GM19328 (cell line): ENCODE results near the gene TOMM20L.
"Not testable (repeated sequence)": the region's sequence is repeated elsewhere in the genome, so short reads cannot be mapped to it uniquely, and the experiment has no call there.

Experiments
- ATAC-seq: cut with Tn5 transposase; IDR thresholded peaks from one replicate; pipeline ENCODE4 v1.9.1; 2021; ENCODE audit warnings: mild to moderate bottlenecking, moderate library complexity; ENCODE audit not compliant: unreplicated experiment

The TOMM20L gene

DNA sequence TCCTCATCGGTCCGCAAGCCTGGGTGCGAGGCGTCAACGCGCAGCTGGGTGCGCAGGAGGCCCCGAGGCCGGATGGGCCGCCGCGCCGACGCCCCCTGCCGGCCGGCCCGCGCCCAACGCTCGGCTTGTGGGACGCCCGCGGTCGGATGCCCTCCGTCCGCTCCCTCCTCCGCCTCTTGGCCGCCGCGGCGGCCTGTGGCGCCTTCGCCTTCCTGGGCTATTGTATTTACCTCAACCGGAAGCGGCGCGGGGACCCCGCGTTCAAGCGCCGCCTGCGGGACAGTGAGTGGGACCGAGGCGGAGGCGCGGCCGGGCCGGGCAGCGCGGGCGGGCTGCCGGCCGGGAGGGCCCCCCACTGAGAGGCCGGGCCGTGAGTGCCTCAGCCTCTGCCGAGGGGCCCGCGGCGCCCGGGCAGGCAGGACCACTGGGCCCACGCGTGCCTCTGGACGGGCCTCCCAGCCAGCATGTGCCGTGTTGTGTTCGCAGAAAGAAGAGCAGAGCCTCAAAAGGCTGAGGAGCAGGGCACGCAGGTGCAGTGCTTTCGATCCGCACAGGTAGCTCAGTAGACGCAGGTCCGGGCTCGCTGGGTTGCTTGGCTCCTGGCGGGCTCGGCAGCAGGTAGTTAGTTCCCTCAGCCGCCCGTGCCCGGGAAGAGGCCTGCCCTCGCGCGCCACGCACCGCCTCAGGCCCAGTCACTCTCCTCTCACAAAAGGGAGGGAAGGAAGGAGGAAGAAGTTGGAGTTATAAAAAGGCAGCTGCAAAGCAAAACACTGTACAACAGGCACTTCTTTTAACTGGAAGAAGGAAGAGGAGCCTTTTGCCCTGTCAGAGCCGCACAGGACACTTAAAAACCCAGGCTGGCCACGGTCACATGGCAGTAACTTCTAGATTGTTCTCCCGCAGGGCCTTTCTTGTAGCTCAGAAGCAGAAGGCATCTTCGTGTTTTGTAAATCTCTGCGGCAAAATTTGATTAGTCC is at the start of gene TOMM20L:
TOMM20L (plus strand) TSS at position 119 of the 977 bp plus-strand sequence; CDS start at position 147, 28 bp downstream.
- ATAC-seq: peak; percentile 93

DNA sequence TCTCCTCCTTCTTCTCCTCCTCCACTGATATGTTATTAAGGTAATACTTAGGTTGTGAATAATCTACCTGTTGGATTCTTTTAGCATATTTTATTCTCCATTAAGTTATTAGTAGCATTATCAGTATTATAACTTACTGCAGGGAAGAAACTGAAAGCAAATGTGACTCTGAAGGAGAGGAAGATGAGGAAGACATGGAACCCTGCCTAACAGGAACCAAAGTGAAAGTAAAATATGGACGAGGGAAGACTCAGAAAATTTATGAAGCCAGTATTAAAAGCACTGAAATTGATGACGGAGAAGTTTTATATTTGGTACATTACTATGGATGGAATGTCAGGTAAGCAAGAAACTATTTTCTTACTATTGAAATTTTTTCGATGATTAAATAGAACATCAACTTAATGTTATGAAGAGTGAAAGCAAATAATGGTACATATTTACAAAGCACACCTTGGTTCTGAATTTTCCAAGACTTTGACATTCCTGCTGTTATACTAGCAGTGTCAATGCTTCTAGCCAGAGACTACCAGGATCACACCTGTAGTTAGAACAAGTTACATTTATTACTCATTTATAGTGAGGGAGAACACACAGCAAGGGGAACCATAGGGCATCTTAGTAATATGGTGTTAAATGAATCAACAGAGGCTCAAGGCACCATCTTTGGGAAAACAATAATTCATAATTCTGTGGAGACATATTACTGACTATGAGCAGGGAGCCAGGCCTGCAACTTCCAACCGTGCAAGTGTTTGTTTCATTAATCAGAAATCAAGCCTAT is 42.0 kb upstream of the TOMM20L start:
- ATAC-seq: no peak

- ATAC-seq: no peak
Observed at GRCh38 chr14:58354808-58355207, 40.9 kb upstream of the TOMM20L start.

DNA sequence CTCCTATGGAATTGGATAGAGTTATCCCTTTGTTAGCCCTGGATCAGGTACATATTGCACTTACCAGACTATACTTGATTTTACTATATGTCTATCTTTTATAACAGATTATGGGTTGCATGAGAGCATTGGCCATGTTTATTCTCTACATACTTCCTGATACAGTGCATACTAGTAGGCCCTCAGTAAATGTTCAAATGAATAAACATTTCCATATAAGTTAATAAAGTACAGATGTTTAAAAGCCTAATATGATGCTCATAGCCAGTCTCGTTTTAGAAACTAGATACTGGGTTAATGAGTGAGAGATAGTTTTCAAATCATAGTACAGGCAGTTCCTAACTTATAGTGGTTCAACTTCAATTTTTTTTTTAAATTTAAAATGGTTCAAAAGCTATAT is 39.5 kb upstream of the TOMM20L start:
- ATAC-seq: no peak

DNA sequence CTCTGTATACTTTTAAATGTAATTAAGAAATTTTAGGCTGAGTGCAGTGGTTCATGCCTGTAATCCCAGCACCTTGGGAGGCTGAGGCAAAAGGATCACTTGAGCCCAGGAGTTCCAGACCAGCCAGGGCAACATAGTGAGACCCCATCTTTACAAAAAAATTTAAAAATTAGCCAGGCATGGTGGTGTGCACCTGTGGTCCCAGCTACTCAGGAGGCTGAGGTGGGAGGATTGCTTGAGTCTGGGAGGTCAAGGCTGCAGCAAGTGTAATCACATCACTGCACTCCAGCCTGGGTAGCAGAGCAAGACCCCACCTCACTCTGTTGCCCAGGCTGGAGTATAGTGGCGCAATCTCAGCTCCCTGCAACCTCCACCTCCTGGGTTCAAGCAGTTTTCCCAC is 33.5 kb upstream of the TOMM20L start:
- not testable (repeated sequence) for ATAC-seq

DNA sequence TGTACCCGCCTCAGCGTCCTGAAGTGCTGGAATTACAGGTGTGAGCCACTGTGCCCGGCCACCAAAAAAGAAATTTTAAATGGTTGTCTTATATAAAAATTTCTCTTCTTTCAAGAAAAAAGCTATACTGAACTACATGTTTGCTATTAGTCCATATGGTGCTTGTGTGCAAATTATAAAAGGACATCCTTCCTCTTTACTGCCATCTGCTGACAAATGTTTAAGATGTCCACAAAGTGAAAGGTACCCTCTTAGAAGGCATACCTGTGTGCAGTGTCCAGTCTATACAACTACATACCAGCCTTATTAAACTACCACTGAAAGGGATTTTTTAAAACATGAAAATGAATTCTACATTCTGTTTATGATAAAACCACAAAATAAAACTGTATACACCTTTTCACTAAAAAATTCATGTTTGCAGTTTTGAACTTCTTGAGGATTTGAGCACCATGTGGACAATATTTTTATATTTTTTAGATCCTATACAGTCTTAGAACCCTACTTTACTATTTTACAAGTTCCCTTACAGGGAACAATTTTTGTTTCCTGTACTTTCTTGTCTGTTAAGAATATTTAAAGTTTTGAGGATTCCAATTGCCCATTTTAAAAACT is 32.8 kb upstream of the TOMM20L start:
- ATAC-seq: no peak

DNA sequence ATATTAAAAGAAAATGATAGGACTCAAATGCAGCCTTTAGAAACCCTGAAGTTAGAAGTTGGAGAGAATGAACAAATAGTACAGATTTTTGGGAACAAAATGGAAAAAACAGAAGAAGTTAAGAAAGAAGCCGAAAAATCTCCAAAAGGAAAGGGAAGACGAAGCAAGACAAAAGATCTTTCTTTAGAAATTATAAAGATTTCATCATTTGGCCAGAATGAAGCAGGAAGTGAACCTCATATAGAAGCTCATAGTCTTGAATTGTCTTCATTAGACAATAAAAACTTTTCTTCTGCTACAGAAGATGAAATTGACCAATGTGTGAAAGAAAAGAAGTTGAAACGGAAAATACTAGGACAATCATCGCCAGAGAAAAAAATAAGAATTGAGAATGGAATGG is 31.4 kb upstream of the TOMM20L start:
- ATAC-seq: no peak

- ATAC-seq: no peak
Observed at GRCh38 chr14:58367296-58367695, 28.4 kb upstream of the TOMM20L start.

DNA sequence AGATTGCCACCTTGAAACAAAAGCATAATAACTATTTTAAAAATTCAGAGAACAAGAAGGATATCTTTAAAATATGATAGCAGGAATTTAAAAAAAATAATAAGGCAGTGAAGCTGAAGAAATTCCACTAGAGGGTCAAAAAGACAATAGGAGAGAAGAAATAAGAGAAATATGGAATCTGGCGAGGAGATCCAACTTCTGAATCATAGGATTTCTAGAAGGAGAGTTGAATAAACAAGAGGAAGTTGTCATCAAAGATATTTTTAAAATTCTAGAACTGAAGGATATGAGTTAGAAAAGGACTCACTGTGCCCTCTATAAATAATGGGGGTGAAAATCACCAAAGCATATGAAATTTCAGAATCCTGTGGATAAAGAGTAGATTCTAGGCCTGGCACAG is 26.8 kb upstream of the TOMM20L start:
- ATAC-seq: no peak

DNA sequence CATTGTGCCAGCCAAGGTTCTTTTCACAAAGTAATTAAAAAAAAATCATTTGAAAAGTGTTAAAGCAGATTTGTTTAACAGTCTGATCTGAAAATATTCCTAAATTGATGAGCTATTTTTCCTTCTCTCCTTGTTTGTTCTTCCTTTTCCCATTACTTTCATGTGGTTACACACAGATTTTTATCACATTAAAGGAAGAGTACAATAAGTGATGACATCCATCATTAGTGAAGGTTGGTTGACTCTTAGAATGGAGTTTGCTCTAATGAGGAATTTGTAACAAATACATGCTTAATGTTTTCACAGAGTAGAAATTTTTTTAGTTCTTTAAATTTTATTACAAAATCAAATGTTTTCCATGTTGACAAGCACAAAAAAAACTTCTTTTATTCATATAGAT is 18.9 kb upstream of the TOMM20L start:
- no peak for ATAC-seq

DNA sequence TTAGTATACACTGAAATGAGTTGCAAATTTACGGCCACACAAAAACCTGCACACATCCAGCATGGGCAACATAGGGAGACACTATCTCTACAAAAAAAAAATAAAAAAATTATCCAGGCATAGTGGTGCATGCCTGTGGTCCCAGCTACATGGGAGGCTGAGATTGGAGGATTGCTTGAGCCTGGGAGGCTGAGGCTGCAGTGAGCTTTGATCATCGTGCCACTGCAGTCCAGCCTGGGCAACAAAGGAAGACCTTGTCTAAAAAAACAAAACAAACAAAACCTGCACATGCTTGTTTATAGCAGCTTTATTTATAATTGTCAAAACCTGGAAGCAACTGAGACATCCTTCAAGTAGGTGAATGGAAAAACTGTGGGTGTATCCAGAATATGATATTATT is 4.9 kb upstream of the TOMM20L start:
- ATAC-seq: no peak

DNA sequence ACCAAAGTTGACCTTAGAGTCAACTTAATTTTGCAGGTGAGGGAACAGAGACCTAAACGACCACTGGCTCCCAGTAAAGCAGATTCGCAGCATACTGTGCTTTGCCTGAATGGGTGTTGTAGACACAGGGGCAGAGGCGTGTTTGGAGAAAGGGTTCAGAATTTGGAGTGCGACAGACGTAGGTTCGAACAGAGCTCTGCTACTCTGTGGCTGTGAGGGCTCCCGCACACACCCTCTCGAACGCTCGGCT is 243 bp upstream of the TOMM20L start:
- ATAC-seq: no peak

DNA sequence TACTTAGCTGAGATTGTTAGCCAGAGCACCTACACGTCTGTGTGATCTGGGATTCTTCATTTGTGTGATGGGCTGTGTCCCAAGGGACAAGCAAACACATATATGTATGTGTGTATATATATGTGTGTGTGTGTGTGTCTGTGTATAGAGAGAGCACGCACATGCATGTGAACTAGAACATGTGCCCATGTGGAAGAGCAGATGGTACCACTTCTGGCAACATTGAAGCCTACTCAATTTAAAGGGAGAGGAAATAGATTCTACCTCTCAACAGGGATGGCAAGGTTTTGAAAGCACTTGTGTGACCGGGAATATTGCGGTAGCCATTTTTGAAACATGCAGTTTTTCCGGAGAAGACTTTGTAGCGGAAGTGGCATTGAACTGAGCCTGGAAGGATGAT is 1.4 kb downstream of the TOMM20L start:
- ATAC-seq: no peak

GRCh38 chr14:58398495-58398894 is 2.8 kb downstream of the TOMM20L start:
- no peak for ATAC-seq

- ATAC-seq: no peak
Observed at GRCh38 chr14:58398895-58399294, 3.2 kb downstream of the TOMM20L start.

- ATAC-seq: no peak
Observed at GRCh38 chr14:58401587-58401986, 5.9 kb downstream of the TOMM20L start.

DNA sequence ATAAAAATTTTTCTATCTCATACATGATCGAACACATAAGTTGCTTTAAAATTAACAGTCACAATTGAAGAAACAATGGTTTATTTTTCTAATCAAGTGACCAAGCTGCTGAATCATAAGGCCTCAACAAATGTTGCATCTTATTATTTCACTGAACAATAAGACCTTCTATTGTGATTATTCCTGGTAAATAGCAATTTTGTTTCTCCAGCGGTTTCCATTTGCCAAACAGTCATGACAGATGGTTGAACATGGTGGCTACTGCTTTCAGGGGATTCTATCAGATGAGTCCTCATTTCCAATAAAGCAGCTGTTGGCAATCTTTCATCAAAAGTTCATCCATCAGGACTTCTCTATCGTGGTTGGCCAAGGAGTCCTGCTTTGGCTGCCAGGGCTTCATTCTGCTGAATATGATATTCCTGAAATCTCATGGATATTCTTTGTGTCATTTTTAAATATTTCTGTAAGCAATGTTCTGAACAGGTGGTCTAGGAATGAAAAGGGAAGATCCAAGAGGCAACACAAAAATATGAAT is 13.0 kb downstream of the TOMM20L start:
- no peak for ATAC-seq

DNA sequence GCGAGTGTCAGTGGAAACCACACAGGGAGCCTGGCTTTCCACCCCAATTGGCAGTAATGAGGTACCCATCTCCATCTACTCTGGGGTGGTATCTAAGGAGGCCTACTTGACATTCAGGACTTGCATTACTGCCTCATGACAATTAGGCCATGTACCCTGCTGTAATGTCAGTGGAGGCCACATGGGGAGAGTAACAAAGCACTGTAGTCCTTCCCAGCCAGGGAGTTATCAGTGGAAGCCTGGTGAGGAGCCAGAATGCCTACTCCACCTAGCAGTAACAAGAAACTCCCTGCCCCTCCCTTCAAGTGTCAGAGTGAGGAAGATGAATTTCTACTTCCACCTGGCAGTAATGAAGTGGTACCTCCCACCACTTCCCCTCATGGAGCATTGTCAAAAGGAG is 19.1 kb downstream of the TOMM20L start:
- ATAC-seq: no peak

DNA sequence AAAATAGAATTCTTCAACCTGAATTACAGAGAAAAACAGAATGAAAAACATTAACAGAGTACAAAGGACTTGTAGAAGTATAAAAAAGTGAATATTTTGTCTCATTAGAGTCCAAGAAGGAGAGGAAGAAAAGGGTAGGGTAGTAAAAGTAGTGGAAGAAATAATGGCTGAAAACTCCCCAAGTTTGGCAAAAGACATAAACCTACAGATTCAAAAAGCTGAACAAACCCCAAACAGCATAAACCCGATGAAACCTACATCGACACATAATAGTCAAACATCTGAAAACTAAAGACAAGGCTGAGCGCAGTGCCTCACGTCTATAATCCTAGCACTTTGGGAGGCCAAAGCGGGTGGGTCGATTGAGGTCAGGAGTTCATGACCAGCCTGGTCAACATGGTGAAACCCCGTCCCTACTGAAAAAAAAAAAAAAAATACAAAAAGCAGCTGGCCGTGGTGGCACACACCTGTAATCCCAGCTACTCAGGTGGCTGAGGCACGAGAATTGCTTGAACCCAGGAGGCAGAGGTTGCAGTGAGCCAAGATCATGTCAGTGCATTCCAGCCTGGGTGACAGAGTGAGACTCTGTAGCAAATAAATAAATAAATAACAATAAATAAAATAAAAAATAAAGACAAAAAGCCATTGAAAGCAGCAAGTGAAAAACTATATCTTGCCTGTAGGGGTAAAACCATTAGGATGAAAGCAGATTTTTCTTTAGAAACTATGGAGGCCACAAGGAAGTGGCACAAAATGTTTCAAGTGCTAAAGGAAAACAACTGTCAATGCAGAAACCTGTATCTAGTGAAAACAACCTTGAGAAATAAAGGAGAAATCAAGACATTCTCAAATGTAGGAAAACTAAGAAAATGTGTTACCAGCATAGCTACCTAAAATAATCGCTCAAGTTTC is 20.2 kb downstream of the TOMM20L start:
- no peak for ATAC-seq

DNA sequence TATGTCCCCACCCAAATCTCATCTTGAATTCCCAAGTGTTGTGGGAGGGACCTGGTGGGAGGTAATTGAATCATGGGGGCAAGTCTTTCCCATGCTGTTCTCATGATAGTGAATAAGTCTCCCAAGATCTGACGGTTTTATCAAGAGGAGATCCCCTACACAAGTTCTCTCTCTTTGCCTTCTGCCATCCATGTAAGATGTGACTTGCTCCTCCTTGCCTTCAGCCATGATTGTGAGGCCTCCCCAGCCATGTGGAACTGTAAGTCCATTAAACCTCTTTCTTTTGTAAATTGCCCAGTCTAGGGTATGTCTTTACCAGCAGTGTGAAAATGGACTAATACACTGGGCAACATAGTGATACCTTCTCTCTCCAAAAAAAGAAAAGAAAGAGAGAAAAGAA is 21.2 kb downstream of the TOMM20L start:
- ATAC-seq: not testable (repeated sequence)
